Adipocyte (in vitro differentiated cells): ENCODE results near the gene SPINK7.

Experiments
- DNase-seq: peaks from one replicate; pipeline ENCODE4 v3.0.0-alpha.2; 2015; ENCODE audit warnings: low read depth
- H3K27me3 ChIP-seq: replicated peaks from 2 replicates; pipeline ENCODE4 v1.7.0; 2013; ENCODE audit warnings: mild to moderate bottlenecking, low read length, moderate library complexity; ENCODE audit not compliant: control insufficient read depth, insufficient read depth
- H3K36me3 ChIP-seq: 2 replicates; pipeline ENCODE4 v1.7.0; 2013; ENCODE audit warnings: low read length, mild to moderate bottlenecking, moderate library complexity; ENCODE audit not compliant: control insufficient read depth, insufficient read depth, severe bottlenecking
- H3K4me1 ChIP-seq: 2 replicates; pipeline ENCODE4 v1.7.0; 2013; ENCODE audit warnings: mild to moderate bottlenecking, low read length, moderate library complexity; ENCODE audit not compliant: control insufficient read depth, insufficient read depth
- H3K4me3 ChIP-seq: 2 replicates; pipeline ENCODE4 v1.7.0; 2013; ENCODE audit warnings: mild to moderate bottlenecking, low read length, moderate library complexity
- H3K9ac ChIP-seq: 2 replicates; pipeline ENCODE4 v1.7.0; 2013; ENCODE audit warnings: mild to moderate bottlenecking, low read length, moderate library complexity
- H3K9me3 ChIP-seq: 2 replicates; pipeline ENCODE4 v1.7.0; 2013; ENCODE audit warnings: mild to moderate bottlenecking, low read length, moderate library complexity; ENCODE audit not compliant: control insufficient read depth

Gene SPINK7

GRCh38 chr5:148347706-148348105 lies 35.5 kb downstream of the SPINK7 start:
- no peak overlapping the region for H3K9ac ChIP-seq
- H3K9me3 ChIP-seq: no peaks in the 10 kb centered on the region
- no peaks in the 10 kb centered on the region for H3K36me3 ChIP-seq
- no peak for DNase-seq
- H3K27me3 ChIP-seq: no peaks in the 10 kb centered on the region
- H3K4me3 ChIP-seq: no peak overlapping the region
- no peaks in the 10 kb centered on the region for H3K4me1 ChIP-seq

- no peak overlapping the region for H3K9ac ChIP-seq
- DNase-seq: no peak
- no peaks in the 10 kb centered on the region for H3K4me1 ChIP-seq
- no peaks in the 10 kb centered on the region for H3K9me3 ChIP-seq
- no peaks in the 10 kb centered on the region for H3K36me3 ChIP-seq
- H3K27me3 ChIP-seq: no peaks in the 10 kb centered on the region
- no peak overlapping the region for H3K4me3 ChIP-seq
Observed at GRCh38 chr5:148352696-148353095, 40.5 kb downstream of the SPINK7 start.

GRCh38 chr5:148353634-148354033 lies 41.4 kb downstream of the SPINK7 start:
- H3K9ac ChIP-seq: no peak overlapping the region
- no peaks in the 10 kb centered on the region for H3K27me3 ChIP-seq
- H3K36me3 ChIP-seq: no peaks in the 10 kb centered on the region
- H3K4me1 ChIP-seq: no peaks in the 10 kb centered on the region
- no peaks in the 10 kb centered on the region for H3K9me3 ChIP-seq
- DNase-seq: no peak
- no peak overlapping the region for H3K4me3 ChIP-seq

GRCh38 chr5:148364343-148364742 lies 52.1 kb downstream of the SPINK7 start:
- DNase-seq: no peak
- Histone ChIP-seq H3K36me3 (no peaks in the 10 kb centered on the region), H3K9me3 (peaks cover 14% of the 10 kb centered on the region), H3K4me3 (no peak overlapping the region), H3K9ac (no peak overlapping the region), H3K27me3 (no peaks in the 10 kb centered on the region), H3K4me1 (no peaks in the 10 kb centered on the region)
